ENCODE measurements around the gene CLIP2.

The CLIP2 gene

DNA sequence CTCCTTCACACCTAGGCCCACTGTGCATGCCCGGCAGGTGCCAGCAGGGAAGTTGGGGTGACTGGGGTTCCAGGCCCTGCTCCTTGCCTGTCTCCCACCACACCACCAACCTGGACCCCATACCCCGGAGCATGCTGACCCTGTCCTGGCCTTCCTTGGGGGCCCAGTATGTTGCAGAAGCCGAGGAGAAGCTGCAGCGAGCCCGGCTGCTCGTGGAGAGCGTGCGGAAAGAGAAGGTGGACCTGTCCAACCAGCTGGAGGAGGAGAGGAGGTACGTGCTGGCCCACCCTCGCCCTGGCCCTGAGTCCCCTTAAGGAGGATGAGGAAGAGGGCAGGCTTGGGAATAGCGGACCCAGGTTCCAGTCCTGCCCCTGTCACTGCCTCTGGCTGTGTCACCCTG lies 70.8 kb downstream of the CLIP2 start:
- no peak overlapping the region for H3K4me3 ChIP-seq (replicated peaks; ENCODE audit: low read depth, low read length)
- TF ChIP-seq, protein P1, sequence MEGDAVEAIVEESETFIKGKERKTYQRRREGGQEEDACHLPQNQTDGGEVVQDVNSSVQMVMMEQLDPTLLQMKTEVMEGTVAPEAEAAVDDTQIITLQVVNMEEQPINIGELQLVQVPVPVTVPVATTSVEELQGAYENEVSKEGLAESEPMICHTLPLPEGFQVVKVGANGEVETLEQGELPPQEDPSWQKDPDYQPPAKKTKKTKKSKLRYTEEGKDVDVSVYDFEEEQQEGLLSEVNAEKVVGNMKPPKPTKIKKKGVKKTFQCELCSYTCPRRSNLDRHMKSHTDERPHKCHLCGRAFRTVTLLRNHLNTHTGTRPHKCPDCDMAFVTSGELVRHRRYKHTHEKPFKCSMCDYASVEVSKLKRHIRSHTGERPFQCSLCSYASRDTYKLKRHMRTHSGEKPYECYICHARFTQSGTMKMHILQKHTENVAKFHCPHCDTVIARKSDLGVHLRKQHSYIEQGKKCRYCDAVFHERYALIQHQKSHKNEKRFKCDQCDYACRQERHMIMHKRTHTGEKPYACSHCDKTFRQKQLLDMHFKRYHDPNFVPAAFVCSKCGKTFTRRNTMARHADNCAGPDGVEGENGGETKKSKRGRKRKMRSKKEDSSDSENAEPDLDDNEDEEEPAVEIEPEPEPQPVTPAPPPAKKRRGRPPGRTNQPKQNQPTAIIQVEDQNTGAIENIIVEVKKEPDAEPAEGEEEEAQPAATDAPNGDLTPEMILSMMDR (IDR thresholded peaks at IDR 0.05; ENCODE audit: low read length, missing control alignments) = no peak
- no peak for DNase-seq (ENCODE audit: low read depth)

DNA sequence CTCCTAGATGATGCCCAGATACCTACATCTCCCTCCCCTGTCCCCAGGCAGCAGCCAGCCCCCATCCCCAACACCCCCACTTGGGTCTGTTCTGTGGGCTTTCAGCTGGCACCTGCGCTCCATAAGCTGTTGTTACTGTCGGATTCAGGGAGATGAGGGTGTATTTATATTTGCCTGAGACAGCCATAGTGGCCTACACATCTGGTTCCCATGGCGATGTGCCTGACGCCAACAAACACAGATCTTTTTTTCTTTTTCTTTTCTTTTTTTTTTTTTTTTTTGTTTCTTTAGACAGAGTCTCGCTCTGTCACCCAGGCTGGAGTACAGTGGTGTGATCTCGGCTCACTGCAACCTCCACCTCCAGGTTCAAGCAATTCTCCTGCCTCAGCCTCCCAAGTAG lies 73.1 kb downstream of the CLIP2 start:
- TF ChIP-seq, protein P1 (IDR thresholded peaks at IDR 0.05; ENCODE audit: low read length, missing control alignments) = no peak
- no peak for DNase-seq (ENCODE audit: low read depth)
- H3K4me3 ChIP-seq (replicated peaks; ENCODE audit: low read depth, low read length) = no peak overlapping the region

DNA sequence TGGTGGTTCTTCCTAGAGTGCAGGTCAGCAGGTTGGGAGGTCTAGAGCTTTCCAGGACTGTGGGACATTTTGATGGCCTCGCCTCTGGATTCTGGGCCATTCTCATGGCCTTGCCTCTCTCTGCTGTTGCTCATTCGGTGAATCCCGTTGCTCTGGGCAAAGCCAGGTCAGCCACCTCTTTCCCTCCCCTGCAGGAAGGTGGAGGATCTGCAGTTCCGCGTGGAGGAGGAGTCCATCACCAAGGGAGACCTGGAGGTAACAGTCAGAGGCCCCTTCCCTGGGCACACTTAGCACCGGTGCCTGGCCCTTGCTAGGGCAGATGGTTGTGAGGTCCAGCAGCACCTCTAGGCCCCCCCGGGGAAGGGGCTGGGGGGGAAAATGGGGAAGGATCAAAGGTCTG lies 74.9 kb downstream of the CLIP2 start:
- no peak overlapping the region for H3K4me3 ChIP-seq (replicated peaks; ENCODE audit: low read depth, low read length)
- DNase-seq (ENCODE audit: low read depth) = no peak
- TF ChIP-seq, protein P1 (IDR thresholded peaks at IDR 0.05; ENCODE audit: low read length, missing control alignments) = peak; percentile 17

DNA sequence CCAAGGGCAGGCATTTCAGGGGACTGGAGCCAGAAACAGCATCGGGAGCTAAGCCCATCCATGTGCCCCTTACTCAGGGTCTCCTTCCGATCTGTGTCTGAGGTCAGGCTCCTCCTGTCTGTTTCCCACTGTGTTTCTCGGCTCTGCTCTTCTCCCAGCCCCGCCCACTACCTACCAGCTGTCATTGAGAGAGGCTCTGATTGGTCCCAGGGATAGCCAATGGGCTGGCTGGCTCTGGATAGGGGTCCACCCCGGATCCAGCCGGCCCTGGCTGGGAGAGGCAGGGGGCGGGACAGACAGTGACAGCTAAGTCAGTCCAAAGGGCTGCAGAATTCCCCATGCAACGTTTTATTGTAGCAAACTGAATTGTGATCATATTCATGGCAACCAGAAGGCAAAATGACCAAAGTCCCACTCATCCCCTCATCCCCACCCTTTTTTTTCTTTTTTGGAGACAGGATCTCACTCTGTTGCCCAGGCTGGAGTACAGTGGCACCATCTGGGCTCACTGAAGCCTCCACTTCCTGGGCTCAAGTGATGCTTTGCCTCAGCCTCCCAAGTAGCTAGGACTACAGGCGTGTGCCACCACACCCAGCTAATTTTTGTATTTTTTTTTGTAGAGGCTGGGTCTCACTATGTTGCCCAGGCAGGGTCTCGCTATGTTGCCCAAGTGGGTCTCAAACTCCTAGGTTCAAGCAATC lies 76.3 kb downstream of the CLIP2 start:
- DNase-seq (ENCODE audit: low read depth) = peak; percentile 58

DNA sequence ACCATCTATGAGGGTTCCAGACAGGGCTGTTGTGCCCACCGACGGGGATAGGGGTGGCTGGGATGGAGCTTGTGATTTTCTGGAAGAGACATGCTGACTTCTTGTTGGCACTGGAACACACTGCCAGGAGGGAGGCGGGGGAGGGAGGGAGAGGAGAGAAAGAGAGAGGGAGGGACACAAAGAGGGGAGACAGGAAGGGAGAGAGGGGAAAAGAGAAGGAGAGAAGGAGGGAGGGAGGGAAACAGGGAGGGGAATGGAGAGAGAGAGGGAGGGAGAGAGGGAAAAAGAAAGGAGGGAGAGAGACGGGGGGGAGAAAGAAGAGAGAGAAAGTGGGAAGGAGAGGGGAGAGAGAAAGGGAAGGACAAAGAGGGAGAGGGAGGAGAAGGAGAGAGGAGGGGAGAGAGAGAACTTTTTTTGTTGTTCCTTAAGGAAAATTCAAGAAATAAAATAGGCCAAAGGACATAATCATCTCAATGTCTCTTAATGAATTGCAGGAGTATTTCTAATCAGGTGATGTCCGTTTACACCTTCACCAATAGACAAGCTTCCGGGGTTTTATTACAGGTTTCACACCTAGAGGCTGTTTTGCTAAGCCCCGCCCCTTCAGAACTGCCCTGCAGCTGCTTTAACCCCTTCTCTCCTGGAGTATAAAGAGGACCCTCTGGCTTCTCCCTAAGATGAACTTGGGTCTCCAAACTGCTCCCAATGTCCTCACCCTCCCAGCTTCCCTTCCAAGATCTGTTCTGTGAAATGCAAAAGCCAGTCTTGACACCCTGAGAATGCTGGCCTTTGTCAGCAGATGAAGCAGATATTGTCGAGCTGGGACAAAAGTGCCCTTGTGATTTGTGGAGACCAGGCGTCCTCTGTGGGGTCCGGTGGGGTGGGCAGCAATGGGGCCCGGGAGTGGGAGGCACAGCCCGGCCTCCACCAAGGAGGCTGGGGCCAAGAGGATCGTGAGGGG lies 82.5 kb downstream of the CLIP2 start:
- peak; percentile 21 for DNase-seq (ENCODE audit: low read depth)
- H3K4me3 ChIP-seq (replicated peaks; ENCODE audit: low read depth, low read length) = no peak overlapping the region

More for the DNA sequence above, 76.3 kb downstream of the CLIP2 start:
- TF ChIP-seq, protein P1 (IDR thresholded peaks at IDR 0.05; ENCODE audit: low read length, missing control alignments) = no peak
- H3K4me3 ChIP-seq (replicated peaks; ENCODE audit: low read depth, low read length) = no peak overlapping the region

DNA sequence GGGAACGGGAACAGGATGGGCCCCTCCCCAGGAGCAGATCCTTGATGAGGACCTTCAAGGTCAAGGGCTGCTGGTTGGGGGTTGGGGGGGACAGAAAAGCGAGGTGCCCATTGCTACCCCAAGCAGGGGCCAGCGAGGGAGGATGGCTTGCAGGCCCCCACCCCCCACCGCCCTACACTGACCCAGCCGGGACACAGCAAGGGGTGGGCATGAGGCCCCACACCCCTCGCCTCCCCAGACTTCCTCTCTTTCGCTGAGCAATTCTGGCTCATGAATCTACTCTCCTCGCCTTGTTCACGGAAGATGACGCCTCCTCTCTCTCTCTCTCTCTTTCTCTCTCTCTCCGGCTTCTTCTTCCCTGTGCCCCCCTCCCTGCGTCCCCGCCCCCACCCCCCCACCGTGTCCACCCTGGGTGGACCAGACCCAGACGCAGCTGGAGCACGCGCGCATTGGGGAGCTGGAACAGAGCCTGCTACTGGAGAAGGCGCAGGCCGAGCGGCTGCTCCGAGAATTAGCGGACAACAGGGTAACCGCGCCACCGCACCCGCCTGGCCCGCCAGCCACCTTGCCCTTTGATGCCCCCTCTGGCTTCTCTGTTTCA lies 83.4 kb downstream of the CLIP2 start:
- DNase-seq (ENCODE audit: low read depth) = peak; percentile 23
- TF ChIP-seq, protein P1 (IDR thresholded peaks at IDR 0.05; ENCODE audit: low read length, missing control alignments) = no peak
- H3K4me3 ChIP-seq (replicated peaks; ENCODE audit: low read depth, low read length) = no peak overlapping the region

More for the DNA sequence above, 82.5 kb downstream of the CLIP2 start:
- TF ChIP-seq, protein P1 (IDR thresholded peaks at IDR 0.05; ENCODE audit: low read length, missing control alignments) = no peak
